Fibroblast of skin of right biceps (primary cell): ENCODE results near the gene LRRC26.
A peak's percentile ranks its signal among the peaks of the same experiment; 100 is the strongest.
"Not testable (repeated sequence)": the region's sequence is repeated elsewhere in the genome, so short reads cannot be mapped to it uniquely, and the experiment has no call there.

Source experiments
- DNase-seq: peaks from one replicate; pipeline ENCODE4 v3.0.0-alpha.2; 2013

Gene LRRC26

DNA sequence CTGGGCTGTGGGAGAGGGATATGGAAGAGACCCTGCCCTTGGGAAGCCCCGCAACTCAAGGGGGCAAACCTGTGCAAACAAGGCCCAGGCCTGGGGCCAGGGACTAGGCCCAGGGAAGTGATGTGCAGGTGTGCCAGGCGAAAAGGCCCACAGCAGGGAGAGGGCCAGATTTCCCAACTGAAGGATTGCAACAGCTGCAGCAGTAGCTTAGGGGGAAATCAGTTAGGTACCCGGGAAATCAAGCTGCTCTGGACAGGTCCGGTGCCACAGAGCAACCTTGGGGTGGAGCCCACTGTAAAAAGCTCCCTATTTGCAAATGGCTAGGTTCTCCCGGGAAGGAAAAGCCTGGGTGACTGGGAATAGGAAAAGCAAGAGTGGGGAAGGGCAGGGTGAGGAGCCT is 20.5 kb downstream of the LRRC26 start:
- DNase-seq: no peak

DNA sequence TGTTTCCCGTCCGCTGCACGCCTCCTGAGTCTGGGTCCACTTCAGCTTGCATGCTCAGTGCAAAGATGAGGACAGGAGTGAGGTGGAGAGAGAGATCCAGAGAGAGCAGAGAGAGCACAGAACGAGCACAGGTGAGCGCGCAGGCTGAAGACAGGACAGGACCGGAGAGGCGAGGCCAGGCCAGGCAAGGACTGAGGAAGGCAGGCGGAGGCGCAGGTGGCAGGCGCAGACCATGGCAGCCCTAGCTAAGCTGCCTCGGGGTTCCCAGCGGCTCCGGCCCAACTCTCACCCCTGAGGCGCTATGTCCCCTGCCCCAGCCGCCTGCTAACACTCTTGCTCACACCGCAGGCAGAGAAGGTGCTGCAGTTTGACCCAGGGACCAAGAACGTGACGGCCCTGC is 21.2 kb downstream of the LRRC26 start:
- no peak for DNase-seq

DNA sequence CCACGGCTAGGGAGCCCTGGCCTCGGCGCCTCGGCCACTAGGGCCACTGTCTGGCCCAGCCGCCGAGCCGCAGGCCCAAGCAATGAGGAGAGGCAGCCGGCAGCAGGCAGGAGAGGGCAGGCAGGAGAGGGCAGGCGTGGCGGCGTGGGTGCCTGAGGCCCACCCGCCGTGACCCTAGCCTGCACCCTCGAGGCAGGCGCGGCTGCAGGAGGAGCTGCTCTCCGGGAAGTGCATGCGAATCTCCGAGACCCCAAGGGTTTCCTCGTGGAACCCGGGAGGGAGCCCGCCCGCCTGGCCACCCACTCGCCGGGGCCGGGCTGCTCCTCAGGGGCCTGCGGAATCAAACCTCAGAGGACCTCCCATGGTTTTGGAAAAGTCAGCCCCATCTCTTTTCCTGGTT is 21.6 kb downstream of the LRRC26 start:
- no peak for DNase-seq

DNA sequence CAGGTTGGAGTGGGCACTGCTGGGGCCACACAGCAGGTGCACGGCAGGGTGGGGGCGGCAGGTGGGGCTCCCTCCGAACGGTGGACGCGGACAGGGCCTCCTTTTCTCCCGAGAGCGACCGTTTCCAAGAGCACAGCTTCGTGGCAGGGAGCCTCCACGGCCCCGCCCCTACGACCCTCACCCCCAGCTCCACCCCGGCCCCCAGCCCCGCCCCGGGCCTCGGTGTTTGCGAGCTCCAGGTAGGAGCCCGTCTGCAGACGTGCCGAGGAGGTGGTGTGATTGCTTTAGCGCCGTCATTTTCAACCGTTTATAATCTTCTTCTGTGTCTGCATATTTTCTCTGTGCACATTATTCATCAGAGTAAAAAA is 22.1 kb downstream of the LRRC26 start:
- no peak for DNase-seq

- no peak for DNase-seq
These were observed 22.6 kb downstream of the LRRC26 start for GRCh38 chr9:137147091-137147792.

GRCh38 chr9:137146527-137146918 is 23.3 kb downstream of the LRRC26 start:
- no peak for DNase-seq

- DNase-seq: no peak
These were observed 23.9 kb downstream of the LRRC26 start for GRCh38 chr9:137145731-137146526.

DNA sequence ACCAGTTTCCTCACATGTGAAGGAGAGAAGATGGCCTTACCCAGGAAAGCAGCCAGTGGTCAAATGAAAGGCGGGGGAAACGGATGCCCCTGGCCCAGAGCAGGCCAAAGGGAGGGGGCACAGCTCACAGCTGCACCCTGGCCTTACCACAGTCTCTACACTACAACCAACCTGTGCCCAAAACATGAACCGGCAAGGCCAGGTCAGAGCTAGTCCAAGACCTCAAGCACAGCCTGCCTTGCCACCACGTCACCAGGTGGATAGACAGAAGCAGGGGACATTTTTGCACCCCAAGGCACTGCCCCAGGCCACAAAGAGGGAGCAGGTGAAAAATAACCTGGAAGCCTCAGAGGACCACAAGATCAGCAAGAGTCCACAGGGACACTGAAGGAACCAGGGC is 26.4 kb downstream of the LRRC26 start:
- DNase-seq: no peak

DNA sequence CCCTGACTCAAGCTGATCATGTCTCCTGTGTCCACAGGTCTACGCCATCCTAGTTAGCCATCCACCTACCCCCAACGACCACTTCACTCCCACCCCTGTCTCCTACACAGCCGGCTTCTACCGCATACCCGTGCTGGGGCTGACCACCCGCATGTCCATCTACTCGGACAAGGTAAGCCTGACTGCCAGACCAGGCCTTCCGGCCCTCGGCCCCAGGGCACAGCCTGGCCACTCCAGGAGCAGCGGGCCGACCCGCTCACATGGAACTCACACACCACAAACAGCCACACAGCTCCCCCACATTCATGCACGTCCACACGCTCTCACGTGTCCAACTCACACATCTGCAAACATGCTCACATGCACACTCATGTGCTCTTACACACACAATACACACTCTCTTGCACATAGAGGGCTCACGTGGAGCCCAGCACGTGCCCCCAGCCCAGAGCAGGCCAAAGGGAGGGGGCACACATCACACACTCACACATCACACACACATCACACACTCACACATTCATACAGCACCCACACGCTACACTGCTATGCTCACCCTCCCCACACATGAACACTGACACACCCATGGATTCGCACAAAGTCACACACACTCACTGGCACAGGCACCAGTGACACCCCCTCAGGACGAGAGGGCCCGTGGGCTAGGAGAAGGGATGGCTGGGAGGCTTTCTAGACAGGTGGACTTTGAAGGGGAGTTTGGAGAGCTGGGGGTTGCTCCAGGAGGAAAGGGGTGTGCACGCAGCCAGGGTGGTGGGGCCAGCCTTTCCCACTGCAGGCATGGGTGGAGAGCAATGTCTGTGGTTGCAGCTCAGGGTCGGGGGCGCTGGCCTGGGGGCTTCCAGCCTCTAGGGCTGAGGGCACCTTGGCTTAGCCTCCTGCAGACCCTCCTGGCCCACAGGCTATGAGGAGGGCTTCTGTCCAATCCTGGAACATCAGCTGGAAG is 27.6 kb downstream of the LRRC26 start:
- DNase-seq: no peak

DNA sequence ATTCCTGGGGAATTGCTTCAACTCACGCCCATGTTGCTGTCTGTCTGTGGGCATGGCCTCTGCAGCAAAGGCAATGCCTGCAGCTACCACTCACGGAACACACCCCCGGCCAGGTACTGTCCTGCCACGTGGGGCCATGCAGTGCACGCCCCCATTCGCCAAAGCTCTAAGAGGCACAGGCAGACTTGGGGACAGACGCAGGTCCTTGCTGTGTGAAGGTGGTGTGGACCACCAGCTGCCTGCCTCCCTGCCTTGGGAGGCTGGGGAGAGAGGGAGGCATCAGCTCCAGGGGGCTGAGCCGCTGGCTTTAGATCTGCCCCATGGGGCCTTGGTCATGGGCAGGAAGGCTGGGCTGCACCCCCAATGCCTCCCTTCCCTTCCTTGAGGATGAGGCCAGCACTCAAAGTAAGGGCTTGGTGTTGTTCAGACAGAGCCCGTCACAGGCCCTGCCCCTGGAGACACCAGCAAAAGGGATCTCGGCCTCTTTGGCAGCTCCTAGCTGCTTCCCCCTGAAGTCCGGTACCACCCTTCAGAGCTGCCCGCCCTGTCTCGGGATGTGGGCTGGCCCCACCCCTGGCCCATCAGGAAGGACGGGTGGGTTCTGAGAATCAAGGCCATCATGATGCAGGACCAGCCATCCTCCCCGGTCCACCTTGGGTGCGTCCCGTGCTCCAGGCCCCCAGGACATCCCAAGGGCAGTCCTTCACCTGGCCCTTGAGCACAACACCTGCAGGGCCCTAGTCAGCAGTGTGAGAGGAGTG is 28.6 kb downstream of the LRRC26 start:
- no peak for DNase-seq

- DNase-seq: no peak
These were observed 29.5 kb downstream of the LRRC26 start for GRCh38 chr9:137140151-137141012.

GRCh38 chr9:137139468-137140150 is 30.2 kb downstream of the LRRC26 start:
- no peak for DNase-seq

GRCh38 chr9:137138722-137139467 is 31.0 kb downstream of the LRRC26 start, which contains the start of gene GRIN1:
TSS of gene GRIN1 (plus strand) at chr9:137139154. CDS start at chr9:137139487, 333 bp downstream.
- DNase-seq: peak; percentile 28

DNA sequence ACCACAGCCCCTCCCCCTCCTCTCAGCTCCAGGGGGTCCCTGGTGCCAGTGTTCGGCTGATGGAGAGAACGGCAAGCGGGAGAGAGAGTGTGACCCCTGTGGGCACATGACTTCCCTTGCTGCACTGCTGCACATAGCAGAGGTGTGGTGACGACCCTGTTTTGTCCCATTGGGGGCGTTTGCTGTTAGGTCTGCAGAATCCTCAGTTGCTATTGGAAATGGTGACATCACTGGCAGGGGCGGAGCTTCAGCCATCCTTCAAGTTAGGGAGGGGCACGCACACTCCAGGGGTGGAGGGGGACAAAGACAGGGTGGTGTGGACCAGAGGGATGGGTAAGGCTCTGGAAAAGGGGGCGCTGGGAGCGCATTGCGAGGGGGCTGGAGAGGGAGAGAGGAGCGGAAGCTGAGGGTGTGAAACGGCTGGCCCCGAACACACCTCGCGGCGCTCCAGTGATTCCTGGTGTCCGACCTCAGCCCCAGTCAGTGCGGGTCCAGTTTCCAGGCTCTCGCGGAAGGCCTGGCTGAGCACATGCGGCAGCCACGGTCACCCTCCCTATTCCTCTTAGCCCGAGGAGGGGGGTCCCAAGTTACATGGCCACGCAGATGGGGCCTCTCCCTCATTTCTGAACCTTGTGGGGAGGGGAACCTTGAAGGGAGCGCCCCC is 31.7 kb downstream of the LRRC26 start:
- no peak for DNase-seq

DNA sequence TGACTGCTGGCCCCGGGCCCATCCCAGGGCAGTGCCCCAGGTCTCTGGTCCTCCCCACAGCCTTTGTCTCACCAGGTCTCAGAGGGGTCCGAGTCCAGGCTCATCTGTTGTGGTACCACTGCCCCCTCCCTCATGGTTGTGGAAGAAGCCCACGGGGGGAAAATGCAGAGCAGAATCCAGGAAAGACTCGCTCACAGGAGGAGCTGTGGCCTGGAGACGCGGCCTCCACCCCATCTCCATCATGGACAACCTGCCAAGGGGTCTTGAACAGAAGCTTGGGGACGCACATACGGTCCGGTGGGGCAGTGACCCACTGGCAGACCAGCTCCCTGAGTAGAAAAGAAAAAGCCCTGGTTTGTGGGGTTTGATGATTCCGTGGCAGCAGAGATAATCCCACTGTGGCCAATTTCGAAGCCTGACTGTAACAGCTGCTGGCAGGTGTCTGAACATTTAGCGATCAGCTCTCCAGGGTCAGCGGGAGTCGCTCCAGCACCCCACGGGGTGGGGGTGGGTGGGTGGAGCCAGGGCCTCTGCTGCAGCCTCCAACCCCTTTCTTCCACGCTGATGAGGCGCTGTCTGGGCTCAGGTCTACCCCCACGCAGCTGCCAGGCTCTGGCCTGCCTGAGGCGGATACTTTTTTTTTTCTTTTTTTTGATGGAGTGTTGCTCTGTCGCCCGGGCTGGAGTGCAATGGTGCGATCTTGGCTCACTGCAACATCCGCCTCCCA is 32.8 kb downstream of the LRRC26 start:
- no peak for DNase-seq

DNA sequence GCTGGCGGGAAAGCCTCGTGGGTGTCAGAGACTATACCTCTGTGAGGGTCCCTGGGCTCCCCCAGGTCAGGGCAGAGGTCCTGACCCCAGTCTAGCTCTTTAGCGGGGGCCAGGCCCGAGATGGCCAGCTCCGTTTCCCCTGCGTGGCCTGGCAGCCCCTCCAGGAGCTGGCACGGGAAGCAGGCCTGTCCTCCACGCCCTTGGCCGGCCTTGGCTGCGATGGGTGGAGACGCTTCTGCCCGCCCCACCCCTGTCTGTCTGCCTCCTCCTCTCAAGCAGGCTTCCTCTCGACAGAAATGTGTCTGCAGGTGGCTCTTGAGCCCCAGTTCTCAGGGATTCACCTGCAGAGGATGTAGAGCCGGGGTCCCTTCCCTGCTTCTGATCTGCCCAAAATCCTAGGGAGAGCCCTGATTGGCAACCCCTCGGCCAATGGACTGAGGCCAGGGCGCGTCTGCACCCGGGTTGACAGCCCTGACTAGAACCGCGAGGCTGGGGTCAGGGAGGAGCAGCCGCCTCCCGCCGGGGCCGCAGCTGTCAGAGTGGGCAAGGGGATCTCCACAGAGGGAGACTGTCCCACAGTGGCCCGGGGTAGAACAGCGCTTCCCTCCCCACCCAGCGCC is 33.5 kb downstream of the LRRC26 start:
- DNase-seq: no peak

- DNase-seq: not testable (repeated sequence)
These were observed 34.7 kb downstream of the LRRC26 start for GRCh38 chr9:137135154-137135553.

GRCh38 chr9:137134191-137134590 is 35.7 kb downstream of the LRRC26 start:
- no peak for DNase-seq
